H9 (cell line): ENCODE results near the gene ZNF776. TPM values are rescaled to one million over a fixed set of nuclear protein-coding genes. Genes with fewer than 3 reads are reported as not detected.

Experiments
- DNase-seq: peaks from one replicate; pipeline ENCODE4 v3.0.0-alpha.2; 2017
- H2AFZ ChIP-seq: one replicate; pipeline ENCODE4 v1.6.1; 2013; ENCODE audit warnings: mild to moderate bottlenecking, low read length, control low read depth, moderate library complexity
- H2AK5ac ChIP-seq: 2 replicates; pipeline ENCODE4 v1.6.1; 2013; ENCODE audit warnings: low read length, control low read depth, mixed read lengths; ENCODE audit not compliant: insufficient read length
- H2BK120ac ChIP-seq: one replicate; pipeline ENCODE4 v1.6.1; 2013; ENCODE audit warnings: low read depth, mild to moderate bottlenecking, low read length, control low read depth, inconsistent platforms; ENCODE audit not compliant: poor library complexity, severe bottlenecking
- H2BK12ac ChIP-seq: 2 replicates; pipeline ENCODE4 v1.6.1; 2013; ENCODE audit warnings: low read length, control low read depth, mixed read lengths, low read depth; ENCODE audit not compliant: insufficient read length
- H2BK15ac ChIP-seq: 2 replicates; pipeline ENCODE4 v1.6.1; 2013; ENCODE audit warnings: low read depth, low read length, control low read depth
- H2BK20ac ChIP-seq: one replicate; pipeline ENCODE4 v1.6.1; 2013; ENCODE audit warnings: low read depth, mild to moderate bottlenecking, low read length, control low read depth, inconsistent platforms; ENCODE audit not compliant: poor library complexity, severe bottlenecking
- H2BK5ac ChIP-seq: 2 replicates; pipeline ENCODE4 v1.6.1; 2013; ENCODE audit warnings: low read length, control low read depth, mixed read lengths; ENCODE audit not compliant: insufficient read length
- H3K14ac ChIP-seq: 2 replicates; pipeline ENCODE4 v1.6.1; 2013; ENCODE audit warnings: low read length, control low read depth; ENCODE audit not compliant: insufficient read depth
- H3K18ac ChIP-seq: 2 replicates; pipeline ENCODE4 v1.6.1; 2013; ENCODE audit warnings: low read depth, mild to moderate bottlenecking, mixed read lengths, low read length, control low read depth; ENCODE audit not compliant: insufficient read length
- H3K23ac ChIP-seq: 2 replicates; pipeline ENCODE4 v1.6.1; 2013; ENCODE audit warnings: low read length, control low read depth, mixed read lengths, low read depth; ENCODE audit not compliant: insufficient read length
- H3K23me2 ChIP-seq: 2 replicates; pipeline ENCODE4 v1.6.1; 2013; ENCODE audit warnings: low read depth, mild to moderate bottlenecking, mixed read lengths, low read length, control low read depth; ENCODE audit not compliant: insufficient read length, poor library complexity, severe bottlenecking
- H3K27ac ChIP-seq: 2 replicates; pipeline ENCODE4 v1.5.1; 2013; ENCODE audit warnings: low read length, control low read depth, mixed read lengths, low read depth; ENCODE audit not compliant: insufficient read length
- H3K27me3 ChIP-seq: 2 replicates; pipeline ENCODE4 v1.6.1; 2013; ENCODE audit warnings: low read length, control low read depth, inconsistent platforms; ENCODE audit not compliant: insufficient read depth
- H3K4ac ChIP-seq: 2 replicates; pipeline ENCODE4 v1.6.1; 2013; ENCODE audit warnings: low read depth, mild to moderate bottlenecking, control low read depth, inconsistent platforms, low read length, moderate library complexity
- H3K4me1 ChIP-seq: 2 replicates; pipeline ENCODE4 v1.6.1; 2013; ENCODE audit warnings: low read length, control low read depth, inconsistent platforms; ENCODE audit not compliant: insufficient read depth
- H3K4me2 ChIP-seq: 2 replicates; pipeline ENCODE4 v1.6.1; 2013; ENCODE audit warnings: low read length, control low read depth, mixed read lengths; ENCODE audit not compliant: insufficient read length, insufficient read depth
- H3K56ac ChIP-seq: 2 replicates; pipeline ENCODE4 v1.6.1; 2013; ENCODE audit warnings: low read depth, mild to moderate bottlenecking, mixed read lengths, low read length, control low read depth; ENCODE audit not compliant: insufficient read length
- H3K79me1 ChIP-seq: 2 replicates; pipeline ENCODE4 v1.6.1; 2013; ENCODE audit warnings: low read depth, mild to moderate bottlenecking, moderate library complexity, low read length, control low read depth, inconsistent platforms; ENCODE audit not compliant: insufficient read depth, poor library complexity, severe bottlenecking
- H3K79me2 ChIP-seq: 2 replicates; pipeline ENCODE4 v1.6.1; 2013; ENCODE audit warnings: low read length, control low read depth, inconsistent platforms; ENCODE audit not compliant: insufficient read depth
- H3K9ac ChIP-seq: 2 replicates; pipeline ENCODE4 v1.6.1; 2013; ENCODE audit warnings: low read length, control low read depth, mixed read lengths; ENCODE audit not compliant: insufficient read length; ENCODE audit errors: extremely low read depth
- H3K9me3 ChIP-seq: one replicate; pipeline ENCODE4 v1.6.1; 2013; ENCODE audit warnings: low read depth, low read length, inconsistent platforms; ENCODE audit not compliant: control insufficient read depth
- H3T11ph ChIP-seq: one replicate; pipeline ENCODE4 v1.6.1; 2013; ENCODE audit warnings: mild to moderate bottlenecking, low read length, control low read depth, inconsistent platforms
- H4K20me1 ChIP-seq: one replicate; pipeline ENCODE4 v1.6.1; 2013; ENCODE audit not compliant: control insufficient read depth, insufficient read length, insufficient read depth
- H4K5ac ChIP-seq: 2 replicates; pipeline ENCODE4 v1.6.1; 2013; ENCODE audit warnings: low read depth, mild to moderate bottlenecking, mixed read lengths, low read length, control low read depth; ENCODE audit not compliant: insufficient read length
- H4K8ac ChIP-seq: replicated peaks from 2 replicates; pipeline ENCODE4 v1.6.1; 2013; ENCODE audit warnings: low read length, control low read depth, mixed read lengths, low read depth; ENCODE audit not compliant: insufficient read length
- H4K91ac ChIP-seq: 2 replicates; pipeline ENCODE4 v1.6.1; 2013; ENCODE audit warnings: low read depth, mild to moderate bottlenecking, moderate library complexity, mixed read lengths, low read length, control low read depth; ENCODE audit not compliant: insufficient read length
- H3K27ac Mint-ChIP-seq, 3 experiments: 2 replicates in 2 of 3; 3 replicates in 1 of 3; pipeline ENCODE4 v1.8.0; 2020 to 2021; ENCODE audit warnings: mixed read lengths in 3 of 3, mild to moderate bottlenecking in 1 of 3, moderate library complexity in 1 of 3
- H3K27me3 Mint-ChIP-seq: 2 replicates; pipeline ENCODE4 v1.8.0; 2021; ENCODE audit warnings: low read depth, mild to moderate bottlenecking, moderate library complexity, mixed read lengths
- H3K36me3 Mint-ChIP-seq, 3 experiments: 2 replicates in 2 of 3; 3 replicates in 1 of 3; pipeline ENCODE4 v1.8.0; 2020 to 2021; ENCODE audit warnings: low read depth in 3 of 3, mixed read lengths in 3 of 3; ENCODE audit not compliant: insufficient read depth in 1 of 3
- H3K4me1 Mint-ChIP-seq, 2 experiments: 2 replicates each; pipeline ENCODE4 v1.8.0; 2020; ENCODE audit warnings: mixed read lengths in 2 of 2
- H3K4me3 Mint-ChIP-seq, 2 experiments: 2 replicates in 1 of 2; 3 replicates in 1 of 2; pipeline ENCODE4 v1.8.0; 2020 to 2021; ENCODE audit warnings: mild to moderate bottlenecking in 2 of 2, mixed read lengths in 2 of 2, moderate library complexity in 1 of 2
- H3K9me3 Mint-ChIP-seq, 2 experiments: 2 replicates in 1 of 2; 3 replicates in 1 of 2; pipeline ENCODE4 v1.8.0; 2020; ENCODE audit warnings: mild to moderate bottlenecking in 2 of 2, mixed read lengths in 2 of 2, moderate library complexity in 1 of 2
- CTCF ChIP-seq: fragments of 200-600 bp; sonication (generic); conservative IDR thresholded peaks from 3 replicates; pipeline ENCODE4 v1.8.0; 2021; ENCODE audit warnings: antibody characterized with exemption, mild to moderate bottlenecking
- WGBS: extraction: QIAGEN DNeasy Blood & Tissue Kit; methylation state at CpG from one replicate; pipeline ENCODE4 v1.1.7; 2013; ENCODE audit warnings: missing lambda C conversion rate, low lambda C conversion rate, mixed read lengths; ENCODE audit not compliant: insufficient read length; ENCODE audit errors: extremely low coverage; 5-methylcytosine and 5-hydroxymethylcytosine counted together
- total RNA-seq: library from RNA; stranded (reverse); gene quantifications from 2 replicates; pipeline ENCODE4 v1.2.1, GENCODE V29; 2021

Gene ZNF776
- total RNA-seq, 1 experiment from 2014 or later: 19.7 TPM

- Mint-ChIP-seq H3K27ac (0 out of 7 replicates have a peak overlapping the region, but pooled peaks of 1 of the 3 experiments have one; percentile 69), H3K4me1 (peaks cover 13 to 14% of the 10 kb centered on the region in 2 experiments; a peak in 3 of 4 replicates), H3K36me3 (peaks cover 44 to 50% (median 46%) of the 10 kb centered on the region in 3 experiments), H3K4me3 (no peak overlapping the region; a peak in 1 of 5 replicates), H3K27me3 (no peaks in the 10 kb centered on the region; the same call in none of the 2 replicates), H3K9me3 (peaks cover 7 to 8% of the 10 kb centered on the region in 2 experiments; a peak in 4 of 5 replicates)
- H3K56ac ChIP-seq: no peak overlapping the region
- no CpG with 5 or more reads among the region's 4 CpGs for WGBS
- peaks cover 2% of the 10 kb centered on the region; the same call in 1 of the 2 replicates for H3K4me1 ChIP-seq
- no peak overlapping the region for H2BK5ac ChIP-seq
- H2BK15ac ChIP-seq: no peak overlapping the region
- no peaks in the 10 kb centered on the region for H3K23me2 ChIP-seq
- no peaks in the 10 kb centered on the region for H4K20me1 ChIP-seq
- H3T11ph ChIP-seq: no peak overlapping the region
- H4K91ac ChIP-seq: no peak overlapping the region
- H4K8ac ChIP-seq: no peak overlapping the region
- no peak overlapping the region for H3K14ac ChIP-seq
- no peak overlapping the region for H2BK12ac ChIP-seq
- no peak overlapping the region for H3K27ac ChIP-seq
- no peaks in the 10 kb centered on the region for H3K79me2 ChIP-seq
- no peak overlapping the region for H2BK20ac ChIP-seq
- no peak overlapping the region for H3K4ac ChIP-seq
- no peaks in the 10 kb centered on the region for H3K79me1 ChIP-seq
- no peak overlapping the region for H3K9ac ChIP-seq
- H3K4me2 ChIP-seq: no peak overlapping the region
- peaks cover 11% of the 10 kb centered on the region for H3K9me3 ChIP-seq
- no peak overlapping the region for H2BK120ac ChIP-seq
- H4K5ac ChIP-seq: no peak overlapping the region
- no peak overlapping the region for H2AK5ac ChIP-seq
- H2AFZ ChIP-seq: no peak overlapping the region
- no peak overlapping the region for H3K18ac ChIP-seq
- DNase-seq: no peak
- H3K23ac ChIP-seq: no peak overlapping the region
- no peaks in the 10 kb centered on the region; the same call in 1 of the 2 replicates for H3K27me3 ChIP-seq
- TF ChIP-seq CTCF: no peak
Measured at GRCh38 chr19:57719901-57720519, 26.6 kb upstream of the ZNF776 start.
